Measurements from ENCODE around the gene KCNMA1.

The KCNMA1 gene

GRCh38 chr10:77333610-77334340, 303.8 kb downstream of the KCNMA1 start:
- DNase-seq (ENCODE audit: low spot score), result no peak

GRCh38 chr10:77332256-77332655, 305.4 kb downstream of the KCNMA1 start:
- no peak for DNase-seq (ENCODE audit: low spot score)

- no peak for DNase-seq (ENCODE audit: low spot score)
Observed at GRCh38 chr10:77328272-77328816, 309.3 kb downstream of the KCNMA1 start.

DNA sequence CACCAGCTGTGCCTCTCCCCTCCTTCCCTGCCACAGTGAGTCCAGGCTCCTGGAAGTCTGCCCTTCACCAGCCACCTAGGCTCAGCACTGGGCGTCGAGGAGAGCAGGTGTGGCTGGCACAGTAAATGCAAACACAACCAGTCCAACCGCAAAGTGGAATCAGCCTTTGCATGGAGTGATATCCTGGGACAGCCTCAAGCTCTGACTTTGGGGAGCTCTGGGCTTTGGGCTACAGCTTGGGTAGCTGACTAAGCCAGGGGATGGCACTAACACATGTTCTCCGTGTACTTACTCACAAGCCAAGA, 312.4 kb downstream of the KCNMA1 start:
- DNase-seq (ENCODE audit: low spot score), result no peak

GRCh38 chr10:77321838-77322237, 315.8 kb downstream of the KCNMA1 start:
- DNase-seq (ENCODE audit: low spot score), result no peak

DNA sequence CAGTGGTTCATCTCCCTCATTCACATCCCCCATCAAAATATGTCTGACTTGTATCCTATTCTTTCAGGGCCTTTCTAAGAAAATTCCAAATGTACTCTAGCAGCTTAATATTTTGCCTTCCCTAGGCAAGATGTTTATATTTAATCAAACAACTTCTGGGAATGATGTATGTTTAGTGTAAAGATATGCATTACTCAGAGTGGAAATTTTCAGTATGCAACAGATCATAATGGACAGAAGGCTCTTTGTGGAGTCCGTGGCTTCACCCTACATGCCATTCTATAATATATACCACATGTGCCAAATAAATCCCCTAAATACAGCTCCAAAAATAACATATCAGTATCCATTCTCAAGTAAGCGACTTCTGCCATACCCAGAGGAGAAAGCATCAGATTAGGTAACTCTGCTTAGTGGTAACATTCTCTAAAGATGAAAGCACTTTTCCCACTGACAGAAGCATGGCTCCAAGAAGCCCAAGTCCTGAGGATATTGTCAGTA, 316.6 kb downstream of the KCNMA1 start:
- no peak for DNase-seq (ENCODE audit: low spot score)

DNA sequence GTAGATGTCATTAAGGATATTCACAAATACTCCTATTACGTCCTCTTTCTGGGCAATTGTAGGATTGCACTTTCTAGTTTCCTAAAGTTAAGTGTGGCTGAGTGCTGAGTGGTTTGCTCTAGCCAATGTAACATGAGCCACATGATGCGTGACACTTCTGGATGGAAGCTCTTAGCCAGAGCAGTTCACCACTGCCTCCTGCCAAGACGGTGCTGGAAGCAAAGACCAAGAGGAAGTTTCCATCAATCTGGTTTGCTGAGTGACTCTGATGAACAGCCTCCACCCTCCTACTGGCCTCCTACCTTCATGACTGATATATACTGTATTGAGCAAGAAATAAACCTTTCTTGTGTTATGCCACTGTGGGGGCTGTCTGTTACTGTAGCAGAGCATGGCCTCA, 318.1 kb downstream of the KCNMA1 start:
- DNase-seq (ENCODE audit: low spot score), result no peak

- no peak for DNase-seq (ENCODE audit: low spot score)
Observed at GRCh38 chr10:77318739-77319138, 318.9 kb downstream of the KCNMA1 start.

DNA sequence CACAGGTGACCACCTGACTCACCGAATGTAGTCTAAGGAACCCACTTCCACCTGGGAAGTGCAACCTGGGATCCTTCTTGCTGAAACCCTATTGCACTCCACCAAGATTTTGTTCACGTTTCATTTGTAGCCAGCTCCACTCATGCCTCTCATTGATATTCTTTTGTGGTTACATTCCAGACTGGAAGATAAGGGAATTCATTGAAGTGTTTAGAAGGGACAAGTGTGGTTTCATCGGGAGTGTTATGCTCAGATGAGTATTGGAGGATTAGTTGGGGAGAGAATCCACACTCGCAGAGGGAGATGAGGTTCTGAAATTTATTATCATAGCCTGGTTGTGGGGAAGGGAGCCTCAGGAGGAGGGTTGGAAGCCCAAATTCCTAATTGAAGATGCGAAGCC, 320.4 kb downstream of the KCNMA1 start:
- no peak for DNase-seq (ENCODE audit: low spot score)

GRCh38 chr10:77315496-77316129, 322.0 kb downstream of the KCNMA1 start:
- no peak for DNase-seq (ENCODE audit: low spot score)

DNA sequence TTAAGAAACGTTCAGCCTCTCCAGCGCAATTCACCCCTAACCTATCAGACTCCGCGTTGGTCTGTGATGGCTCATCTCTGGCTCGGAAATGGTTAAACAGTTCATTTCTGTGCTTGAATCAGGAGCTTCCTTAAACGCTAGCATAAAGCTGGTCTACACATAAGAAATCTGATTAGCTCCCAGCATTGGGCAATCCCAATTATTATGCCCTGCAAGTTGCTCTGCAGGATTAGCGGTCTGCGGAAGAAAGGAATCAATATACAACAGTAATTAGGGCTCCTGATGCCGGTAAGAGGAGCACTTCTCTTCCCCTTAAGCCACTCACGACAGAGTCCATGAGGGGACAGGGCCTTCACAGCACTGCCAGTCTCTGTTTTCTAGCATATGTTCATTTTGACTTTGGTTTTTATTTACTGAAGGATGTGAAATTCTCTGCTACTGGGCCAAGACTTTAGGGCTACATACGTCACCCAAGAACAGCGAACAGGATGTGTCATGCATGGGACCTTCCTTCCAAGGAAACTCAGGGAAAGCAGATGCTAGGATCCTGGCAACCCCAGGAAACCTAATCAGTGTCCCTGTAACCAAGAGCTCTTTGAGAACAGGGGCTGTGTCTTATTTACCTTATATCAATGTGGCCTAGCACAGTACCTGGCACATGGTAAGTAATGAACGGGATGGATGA, 324.4 kb downstream of the KCNMA1 start:
- no peak for DNase-seq (ENCODE audit: low spot score)

GRCh38 chr10:77311186-77311585, 326.4 kb downstream of the KCNMA1 start:
- DNase-seq (ENCODE audit: low spot score), result no peak

GRCh38 chr10:77310288-77310840, 327.2 kb downstream of the KCNMA1 start:
- DNase-seq (ENCODE audit: low spot score), result no peak

GRCh38 chr10:77309509-77309908, 328.1 kb downstream of the KCNMA1 start:
- no peak for DNase-seq (ENCODE audit: low spot score)

DNA sequence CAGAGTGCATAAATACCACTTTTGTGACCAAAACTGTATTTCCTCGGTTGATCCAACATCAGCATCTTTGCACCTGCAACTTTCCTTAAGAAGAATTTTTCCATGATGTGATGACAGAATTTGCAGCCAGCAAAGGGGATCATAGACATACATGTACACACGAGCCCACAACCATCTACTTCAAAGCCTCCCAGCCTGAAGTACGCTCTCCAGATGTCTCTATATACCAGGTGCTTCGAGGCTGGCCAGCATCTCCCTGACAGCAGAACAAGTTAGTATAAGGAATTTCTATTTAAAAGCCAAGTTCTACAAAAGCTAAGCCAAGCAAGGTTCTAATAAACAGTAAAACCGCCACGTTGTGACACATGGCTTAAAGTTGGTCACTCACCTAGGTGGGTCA, 328.5 kb downstream of the KCNMA1 start:
- DNase-seq (ENCODE audit: low spot score), result no peak

- DNase-seq (ENCODE audit: low spot score), result no peak
Observed at GRCh38 chr10:77308084-77308732, 329.4 kb downstream of the KCNMA1 start.

GRCh38 chr10:77306666-77307065, 330.9 kb downstream of the KCNMA1 start:
- no peak for DNase-seq (ENCODE audit: low spot score)

GRCh38 chr10:77305650-77306632, 331.7 kb downstream of the KCNMA1 start:
- no peak for DNase-seq (ENCODE audit: low spot score)

GRCh38 chr10:77304192-77304591, 333.4 kb downstream of the KCNMA1 start:
- no peak for DNase-seq (ENCODE audit: low spot score)

- no peak for DNase-seq (ENCODE audit: low spot score)
Observed at GRCh38 chr10:77301305-77301730, 336.3 kb downstream of the KCNMA1 start.

Measured in germinal center (tissue), 1 donor.